Measurements from ENCODE around the gene ZC3H13.

Gene ZC3H13

DNA sequence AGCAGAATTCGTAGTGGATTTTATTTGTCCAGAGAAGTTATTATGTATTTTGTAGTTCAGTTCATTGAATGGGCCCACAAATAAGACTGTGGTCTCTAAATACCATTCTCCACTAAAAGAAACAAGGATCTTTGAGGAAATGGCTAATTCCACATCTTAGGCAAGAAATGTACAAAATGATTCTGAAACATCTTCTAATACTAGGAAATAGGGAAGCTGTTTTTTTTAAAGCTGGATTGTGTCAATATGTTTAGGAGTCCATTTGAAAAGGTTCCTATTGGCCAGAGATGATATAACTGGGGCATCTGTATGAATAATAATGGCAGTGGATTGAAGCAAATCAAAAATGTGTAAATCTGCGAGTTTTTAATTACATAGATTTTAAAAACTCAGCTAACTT lies 112.5 kb downstream of the ZC3H13 start:
- DNase-seq (ENCODE audit: low spot score), result no peak

DNA sequence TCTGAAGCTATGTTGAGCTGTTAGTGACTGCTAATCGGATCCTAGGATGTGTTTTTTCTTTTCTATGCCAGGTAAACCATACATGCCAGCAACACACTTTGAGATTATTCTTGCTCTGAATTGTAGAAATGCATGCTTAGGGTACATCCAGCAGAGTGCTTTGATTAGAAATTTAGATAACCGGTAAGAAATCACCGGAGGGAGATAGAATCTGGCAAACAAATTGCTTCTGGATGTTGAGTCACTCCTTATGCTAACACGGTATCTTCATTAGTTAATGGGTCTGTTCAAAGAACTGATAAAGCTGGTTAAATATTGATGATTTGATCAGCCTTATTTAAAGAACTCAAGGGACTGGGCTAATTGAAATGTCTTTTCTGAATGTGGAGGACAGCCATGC lies 115.9 kb downstream of the ZC3H13 start:
- DNase-seq (ENCODE audit: low spot score), result no peak

DNA sequence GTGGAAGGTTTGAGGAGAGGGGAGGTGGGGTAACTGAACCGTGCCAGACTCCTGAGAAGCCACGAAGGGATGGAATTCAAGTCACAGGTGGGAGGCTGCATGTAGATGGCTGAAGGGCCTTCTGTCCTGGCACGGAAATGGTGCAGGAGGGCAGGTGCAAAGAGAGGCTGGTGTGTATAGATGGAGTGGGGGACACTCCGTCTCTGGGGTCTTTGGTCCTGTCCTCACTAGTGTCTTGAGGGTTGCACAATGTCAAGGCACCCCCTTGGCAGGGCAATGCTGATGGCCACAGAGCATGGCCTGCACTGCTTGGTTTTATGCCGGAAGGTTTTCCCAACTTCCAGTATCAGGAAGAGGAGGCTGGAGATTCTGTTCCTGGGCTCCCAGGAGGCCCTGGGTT lies 118.3 kb downstream of the ZC3H13 start:
- DNase-seq (ENCODE audit: low spot score), result no peak

GRCh38 chr13:45933203-45933908 lies 119.2 kb downstream of the ZC3H13 start:
- no peak for DNase-seq (ENCODE audit: low spot score)

GRCh38 chr13:45932676-45933075 lies 119.9 kb downstream of the ZC3H13 start:
- DNase-seq (ENCODE audit: low spot score), result no peak

DNA sequence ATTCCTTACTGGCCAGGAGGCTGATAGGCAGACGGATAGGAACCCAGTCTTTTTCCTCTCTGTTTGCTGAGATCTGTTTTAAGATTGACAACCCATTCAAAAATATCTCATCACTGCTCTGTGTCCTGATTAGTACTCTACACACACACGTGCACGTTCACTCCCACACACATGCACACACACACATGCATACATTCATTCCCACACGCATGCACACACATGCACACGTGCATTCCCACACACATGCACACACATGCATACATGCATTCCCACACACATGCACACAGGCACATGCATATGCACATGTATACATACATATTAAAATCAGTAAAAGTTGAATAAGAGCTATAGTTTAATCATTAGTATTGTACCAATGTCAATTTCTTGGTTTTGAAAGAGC lies 120.4 kb downstream of the ZC3H13 start:
- no peak for DNase-seq (ENCODE audit: low spot score)

GRCh38 chr13:45931211-45931610 lies 121.3 kb downstream of the ZC3H13 start:
- DNase-seq (ENCODE audit: low spot score), result no peak

DNA sequence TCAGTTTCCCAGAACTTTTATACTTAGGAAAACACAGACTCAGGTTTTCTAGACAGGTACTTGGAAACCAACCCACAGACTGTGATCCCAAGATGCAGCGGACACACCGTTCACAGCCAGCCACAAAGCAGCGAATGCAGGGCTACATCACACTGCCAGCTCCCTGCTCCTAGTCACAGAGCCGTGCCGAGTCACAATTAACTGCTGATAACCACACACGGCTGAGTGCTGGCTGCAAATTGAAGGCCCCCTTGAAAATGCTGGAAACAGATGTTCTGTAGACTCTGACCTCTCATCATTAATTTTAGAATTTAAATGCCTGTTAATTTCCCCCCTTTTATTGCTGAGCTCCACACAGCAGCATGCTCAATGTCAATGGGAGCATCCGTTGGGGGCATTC lies 122.4 kb downstream of the ZC3H13 start:
- DNase-seq (ENCODE audit: low spot score), result no peak

GRCh38 chr13:45928843-45929242 lies 123.7 kb downstream of the ZC3H13 start:
- no peak for DNase-seq (ENCODE audit: low spot score)

DNA sequence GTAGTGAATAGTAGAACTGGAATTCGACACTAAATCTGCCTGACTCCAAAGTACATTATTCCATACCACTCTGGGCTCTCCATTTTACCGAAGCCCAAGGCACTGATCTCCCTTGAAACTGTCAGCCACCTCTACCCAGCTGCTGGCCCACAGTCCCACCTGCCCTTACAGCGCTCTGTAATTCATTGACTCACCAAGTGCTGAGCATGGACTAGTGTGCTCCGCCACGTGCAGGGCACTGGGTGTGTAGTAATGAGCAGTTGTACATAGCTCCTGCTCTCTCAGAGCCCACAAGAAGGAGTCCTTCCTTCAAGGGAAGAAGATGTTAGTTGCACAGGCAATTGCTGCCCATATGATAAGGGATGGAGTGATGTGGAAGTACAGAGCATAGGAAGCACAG lies 124.4 kb downstream of the ZC3H13 start:
- no peak for DNase-seq (ENCODE audit: low spot score)

DNA sequence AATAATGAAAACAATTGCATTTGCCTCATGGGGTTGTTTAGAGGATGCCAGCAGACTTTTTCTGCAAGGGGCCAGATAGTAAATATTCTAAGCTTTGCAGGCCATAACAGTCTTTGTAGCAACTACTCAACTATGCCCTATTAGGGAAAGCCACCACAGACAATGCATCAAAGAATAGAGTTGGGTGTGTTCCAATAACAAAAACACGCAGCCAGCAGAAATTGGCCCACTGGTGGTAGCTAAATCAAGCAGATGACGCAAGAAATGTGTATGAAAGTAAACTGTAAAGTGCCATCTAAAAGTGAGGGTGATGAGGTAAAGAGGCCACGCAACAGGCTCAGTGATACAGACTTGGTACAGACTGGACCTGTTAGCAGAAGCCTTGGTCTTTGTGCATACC lies 125.8 kb downstream of the ZC3H13 start:
- DNase-seq (ENCODE audit: low spot score), result no peak

- DNase-seq (ENCODE audit: low spot score), result no peak
These were observed 127.4 kb downstream of the ZC3H13 start for GRCh38 chr13:45925151-45925550.

- no peak for DNase-seq (ENCODE audit: low spot score)
These were observed 131.3 kb downstream of the ZC3H13 start for GRCh38 chr13:45921162-45921736.

GRCh38 chr13:45918597-45918996 lies 133.9 kb downstream of the ZC3H13 start:
- no peak for DNase-seq (ENCODE audit: low spot score)

DNA sequence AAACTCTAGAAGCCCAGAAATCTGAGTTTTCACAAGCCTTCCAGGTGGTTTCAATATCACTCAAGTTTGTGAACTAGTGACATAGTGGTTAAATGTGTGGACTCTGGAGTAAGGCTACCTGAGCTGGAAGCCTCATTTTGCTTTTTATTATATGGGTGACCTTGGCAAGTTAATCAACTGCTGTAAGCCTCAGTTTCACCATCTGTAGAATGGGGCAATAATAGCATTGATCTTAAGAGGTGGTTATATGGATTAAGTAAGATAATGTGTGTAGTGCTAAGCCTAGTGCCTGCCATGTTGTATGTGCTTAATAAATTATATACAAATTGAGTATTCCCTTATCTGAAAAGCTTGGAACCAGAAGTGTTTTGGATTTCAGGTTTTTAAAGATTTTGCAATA lies 135.5 kb downstream of the ZC3H13 start:
- DNase-seq (ENCODE audit: low spot score), result no peak

DNA sequence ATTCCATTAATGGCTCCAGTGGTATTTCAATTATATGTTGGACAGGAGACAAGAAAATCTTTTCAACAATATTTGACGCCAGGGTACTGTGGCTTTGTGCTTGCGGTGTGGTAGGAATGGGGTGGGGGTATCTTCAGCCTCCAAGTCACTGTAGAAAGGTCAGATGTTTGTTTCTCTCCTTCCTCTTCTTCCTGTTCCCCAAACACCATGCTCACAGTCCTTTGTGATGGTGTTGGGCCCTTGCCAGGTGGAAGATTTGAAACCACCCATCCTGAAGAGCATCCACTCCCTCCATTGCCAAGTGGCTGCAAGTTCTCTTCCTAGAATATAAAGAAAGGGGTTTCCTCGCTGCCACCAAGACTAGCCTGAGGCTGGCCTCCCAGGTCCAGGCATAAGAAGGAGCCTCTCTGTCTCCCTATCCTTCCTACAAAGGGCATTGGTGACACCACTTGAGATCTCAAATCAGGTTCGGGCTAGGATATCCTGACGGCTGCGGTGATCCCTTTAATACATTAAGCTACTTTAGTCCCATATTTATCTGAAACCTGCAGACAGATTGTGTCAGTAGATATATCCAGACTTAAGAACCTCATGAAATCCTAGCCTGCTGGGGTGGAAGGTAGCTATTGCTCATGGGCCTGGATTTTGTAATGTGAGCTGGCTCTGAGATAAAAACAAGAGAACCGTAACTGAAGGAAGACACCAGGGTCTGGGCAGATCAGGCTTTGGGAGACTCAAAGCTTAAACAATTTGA lies 136.7 kb downstream of the ZC3H13 start:
- no peak for DNase-seq (ENCODE audit: low spot score)

GRCh38 chr13:45909673-45910072 lies 142.9 kb downstream of the ZC3H13 start:
- DNase-seq (ENCODE audit: low spot score), result no peak

DNA sequence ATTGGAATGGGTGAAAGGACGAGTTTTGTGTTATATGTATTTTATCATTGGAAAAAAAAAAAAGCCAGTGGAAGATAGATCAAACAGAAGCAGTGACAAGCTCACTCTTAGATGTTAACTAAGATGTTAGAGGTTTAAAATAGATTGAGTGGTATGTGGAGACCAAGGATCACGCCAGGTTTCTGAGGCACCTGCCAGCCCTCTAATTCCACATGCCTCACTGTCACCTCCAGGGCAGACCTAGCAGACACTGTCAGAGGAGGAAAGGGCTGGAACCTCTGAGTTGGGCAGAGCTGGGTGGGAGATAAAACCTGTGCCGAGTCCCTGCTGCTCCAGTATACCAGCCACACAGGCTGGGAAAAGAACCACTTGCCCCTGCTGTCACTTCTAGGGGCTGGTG lies 143.5 kb downstream of the ZC3H13 start:
- no peak for DNase-seq (ENCODE audit: low spot score)

GRCh38 chr13:45907503-45907902 lies 145.0 kb downstream of the ZC3H13 start:
- no peak for DNase-seq (ENCODE audit: low spot score)

Data from germinal center (tissue), 1 donor.